ENCODE measurements around the gene GINS3. TPM values are rescaled to one million over a fixed set of nuclear protein-coding genes. Genes with fewer than 3 reads are reported as not detected.
A peak's percentile ranks its signal among the peaks of the same experiment; 100 is the strongest.
"Not testable (repeated sequence)": the region's sequence is repeated elsewhere in the genome, so short reads cannot be mapped to it uniquely, and the experiment has no call there.

The GINS3 gene
- total and polyA plus RNA-seq, 12 donors: 7.6 to 25.2 (median 10.5) TPM

GRCh38 chr16:58399718-58400633 lies 7.7 kb downstream of the GINS3 start:
- intact Hi-C loops (cut with DNase I): no loop called here
- WGBS, 4 donors: 88 to 94% (median 91%) methylated on average over 1 of the region's 1 CpG
- no peaks in the 10 kb centered on the region for H3K36me3 ChIP-seq (replicated peaks in 1 of 2)
- no peaks in the 10 kb centered on the region for H3K9me3 ChIP-seq (replicated peaks in 1 of 3)
- no peak for DNase-seq
- H3K27me3 ChIP-seq: no peaks in the 10 kb centered on the region
- H3K4me1 ChIP-seq (replicated peaks in 1 of 2): no peaks in the 10 kb centered on the region
- H3K27ac ChIP-seq: no peak overlapping the region
- TF ChIP-seq, protein P1, sequence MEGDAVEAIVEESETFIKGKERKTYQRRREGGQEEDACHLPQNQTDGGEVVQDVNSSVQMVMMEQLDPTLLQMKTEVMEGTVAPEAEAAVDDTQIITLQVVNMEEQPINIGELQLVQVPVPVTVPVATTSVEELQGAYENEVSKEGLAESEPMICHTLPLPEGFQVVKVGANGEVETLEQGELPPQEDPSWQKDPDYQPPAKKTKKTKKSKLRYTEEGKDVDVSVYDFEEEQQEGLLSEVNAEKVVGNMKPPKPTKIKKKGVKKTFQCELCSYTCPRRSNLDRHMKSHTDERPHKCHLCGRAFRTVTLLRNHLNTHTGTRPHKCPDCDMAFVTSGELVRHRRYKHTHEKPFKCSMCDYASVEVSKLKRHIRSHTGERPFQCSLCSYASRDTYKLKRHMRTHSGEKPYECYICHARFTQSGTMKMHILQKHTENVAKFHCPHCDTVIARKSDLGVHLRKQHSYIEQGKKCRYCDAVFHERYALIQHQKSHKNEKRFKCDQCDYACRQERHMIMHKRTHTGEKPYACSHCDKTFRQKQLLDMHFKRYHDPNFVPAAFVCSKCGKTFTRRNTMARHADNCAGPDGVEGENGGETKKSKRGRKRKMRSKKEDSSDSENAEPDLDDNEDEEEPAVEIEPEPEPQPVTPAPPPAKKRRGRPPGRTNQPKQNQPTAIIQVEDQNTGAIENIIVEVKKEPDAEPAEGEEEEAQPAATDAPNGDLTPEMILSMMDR (IDR thresholded peaks at IDR 0.05): no peak
- no peak for TF ChIP-seq POLR2A (IDR thresholded peaks at IDR 0.05)
- H3K4me3 ChIP-seq: no peak overlapping the region

DNA sequence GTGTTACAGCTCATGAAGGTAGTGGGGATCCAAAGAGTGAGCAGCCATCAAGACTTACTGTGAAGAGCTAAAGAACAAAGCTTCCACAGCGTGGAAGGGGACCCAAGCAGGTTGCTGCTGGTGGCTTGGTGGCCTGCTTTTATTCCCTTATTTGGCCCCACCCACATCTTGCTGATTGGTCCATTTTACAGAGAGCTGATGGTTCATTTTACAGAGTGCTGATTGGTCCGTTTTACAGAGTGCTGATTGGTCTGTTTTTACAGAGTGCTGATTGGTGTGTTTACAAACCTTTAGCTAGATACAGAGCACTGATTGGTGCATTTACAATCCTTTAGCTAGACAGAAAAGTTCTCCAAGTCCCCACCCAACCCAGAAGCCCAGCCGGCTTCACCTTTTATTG lies 9.0 kb downstream of the GINS3 start:
- H3K4me3 ChIP-seq; H3K4me1 ChIP-seq (replicated peaks in 1 of 2); DNase-seq; intact Hi-C loops (cut with DNase I); H3K27me3 ChIP-seq; H3K36me3 ChIP-seq (replicated peaks in 1 of 2); H3K27ac ChIP-seq; H3K9me3 ChIP-seq (replicated peaks in 1 of 3): not testable (repeated sequence)
- 96 to 100% (median 98%) methylated on average over 3 of the region's 3 CpGs for WGBS, 4 donors

DNA sequence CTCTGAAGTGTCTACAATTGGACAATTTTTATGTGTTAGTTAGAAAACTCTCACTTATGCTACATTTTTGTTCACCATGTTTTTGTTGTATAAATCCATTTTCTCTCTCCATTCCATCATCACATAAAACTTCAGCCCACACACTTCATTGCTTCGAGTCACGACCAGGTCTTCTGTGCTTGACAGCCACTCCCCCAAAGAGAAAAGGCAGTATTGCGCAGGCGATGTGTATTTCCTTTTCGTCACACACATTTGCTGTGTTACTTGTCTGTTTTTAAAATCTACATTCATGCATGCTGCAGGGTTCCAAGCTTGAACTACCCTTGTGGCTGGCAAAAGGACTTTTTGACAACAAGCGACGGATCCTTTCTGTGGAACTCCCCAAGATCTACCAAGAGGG lies 10.5 kb downstream of the GINS3 start:
- Histone ChIP-seq H3K27me3 (no peaks in the 10 kb centered on the region), H3K9me3 (replicated peaks in 1 of 3) (no peaks in the 10 kb centered on the region), H3K27ac (no peak overlapping the region), H3K36me3 (replicated peaks in 1 of 2) (no peaks in the 10 kb centered on the region), H3K4me1 (replicated peaks in 1 of 2) (no peaks in the 10 kb centered on the region), H3K4me3 (no peak overlapping the region)
- intact Hi-C loops (cut with DNase I): no loop called here
- DNase-seq: no peak
- TF ChIP-seq, protein P1 (IDR thresholded peaks at IDR 0.05): no peak
- no peak for TF ChIP-seq POLR2A (IDR thresholded peaks at IDR 0.05)
- 94 to 98% (median 95%) methylated on average over 7 of the region's 7 CpGs for WGBS, 4 donors

DNA sequence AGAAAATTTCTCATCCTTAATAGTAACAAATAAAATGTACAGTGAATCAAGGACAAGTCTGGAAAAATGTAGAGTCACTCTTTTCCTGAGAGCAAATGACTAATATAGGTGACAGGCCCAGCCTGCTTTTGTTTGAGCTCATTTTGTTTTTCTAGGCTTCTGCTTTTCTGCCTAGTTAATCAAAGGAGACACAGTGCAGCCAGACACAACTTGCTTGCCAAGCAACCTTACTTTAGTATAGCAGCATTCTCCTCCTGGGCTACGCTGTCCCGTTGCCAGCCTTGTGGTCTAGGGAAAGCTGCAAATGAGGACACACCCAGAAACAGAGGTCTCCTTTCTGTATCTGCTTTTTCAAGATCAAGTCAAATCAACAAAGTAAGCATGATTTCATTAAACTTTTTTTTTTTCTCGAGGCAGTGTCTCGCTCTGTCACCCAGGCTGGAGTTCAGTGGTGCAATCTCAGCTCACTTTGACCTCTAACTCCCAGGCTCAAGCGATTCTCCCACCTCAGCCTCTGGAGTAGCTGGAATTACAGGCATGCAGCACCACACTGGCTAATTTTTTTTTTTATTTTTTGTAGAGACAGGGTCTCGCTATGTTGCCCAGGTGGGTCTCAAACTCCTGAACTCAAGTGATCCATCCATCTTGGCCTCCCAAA lies 17.2 kb downstream of the GINS3 start:
- intact Hi-C loops (cut with DNase I): no loop called here
- Histone ChIP-seq H3K9me3 (replicated peaks in 1 of 3) (no peaks in the 10 kb centered on the region), H3K4me3 (no peak overlapping the region), H3K36me3 (replicated peaks in 1 of 2) (no peaks in the 10 kb centered on the region), H3K4me1 (replicated peaks in 1 of 2) (peaks cover 14 to 16% of the 10 kb centered on the region in 2 donors), H3K27me3 (no peaks in the 10 kb centered on the region), H3K27ac (peak overlapping the region in 4 of 5 donors; percentile 48 to 89 (median 86))
- DNase-seq: peak; percentile 50 to 92 (median 78)
- 29 to 40% (median 34%) methylated on average over 6 of the region's 6 CpGs for WGBS, 4 donors
- TF ChIP-seq, protein P1 (IDR thresholded peaks at IDR 0.05): no peak
- peak in 1 of 2 donors; percentile 56 for TF ChIP-seq POLR2A (IDR thresholded peaks at IDR 0.05)

Measured in adrenal gland (tissue), 12 donors.